ENCODE data around the gene NUP98.

The NUP98 gene

GRCh38 chr11:3797329-3798090 is at the start of gene NUP98:
Gene NUP98, minus strand, starts transcription at chr11:3797554. Its CDS starts 15,437 bp downstream, at chr11:3782117.
- DNase-seq (ENCODE audit: low read depth): peak; percentile 100

GRCh38 chr11:3845670-3846069 is 48.3 kb upstream of the NUP98 start:
- no peak for DNase-seq (ENCODE audit: low read depth)

- DNase-seq (ENCODE audit: low read depth): no peak
Measured at GRCh38 chr11:3845246-3845645, 47.9 kb upstream of the NUP98 start.

GRCh38 chr11:3843326-3843725 is 46.0 kb upstream of the NUP98 start:
- no peak for DNase-seq (ENCODE audit: low read depth)

- DNase-seq (ENCODE audit: low read depth): peak; percentile 85
Measured at GRCh38 chr11:3841426-3842350, 44.3 kb upstream of the NUP98 start.

- DNase-seq (ENCODE audit: low read depth): peak; percentile 91
Measured at GRCh38 chr11:3840870-3841425, 43.6 kb upstream of the NUP98 start, which contains the start of gene RHOG. Gene RHOG, minus strand, starts transcription at chr11:3840959. Its CDS starts 12,821 bp downstream, at chr11:3828138.

- DNase-seq (ENCODE audit: low read depth): no peak
Measured at GRCh38 chr11:3840004-3840869, 42.9 kb upstream of the NUP98 start.

GRCh38 chr11:3838504-3838903 is 41.1 kb upstream of the NUP98 start:
- no peak for DNase-seq (ENCODE audit: low read depth)

- DNase-seq (ENCODE audit: low read depth): no peak
Measured at GRCh38 chr11:3837793-3838192, 40.4 kb upstream of the NUP98 start.

GRCh38 chr11:3836903-3837302 is 39.5 kb upstream of the NUP98 start:
- no peak for DNase-seq (ENCODE audit: low read depth)

GRCh38 chr11:3835751-3836150 is 38.4 kb upstream of the NUP98 start:
- DNase-seq (ENCODE audit: low read depth): no peak

- DNase-seq (ENCODE audit: low read depth): no peak
Measured at GRCh38 chr11:3834664-3835461, 37.5 kb upstream of the NUP98 start.

GRCh38 chr11:3834349-3834663 is 37.0 kb upstream of the NUP98 start:
- no peak for DNase-seq (ENCODE audit: low read depth)

GRCh38 chr11:3833449-3833848 is 36.1 kb upstream of the NUP98 start:
- DNase-seq (ENCODE audit: low read depth): no peak

GRCh38 chr11:3832816-3833215 is 35.5 kb upstream of the NUP98 start:
- no peak for DNase-seq (ENCODE audit: low read depth)

- no peak for DNase-seq (ENCODE audit: low read depth)
Measured at GRCh38 chr11:3831378-3832239, 34.3 kb upstream of the NUP98 start.

GRCh38 chr11:3830730-3831129 is 33.4 kb upstream of the NUP98 start:
- no peak for DNase-seq (ENCODE audit: low read depth)

- DNase-seq (ENCODE audit: low read depth): no peak
Measured at GRCh38 chr11:3830088-3830487, 32.7 kb upstream of the NUP98 start.

GRCh38 chr11:3827434-3828186 is 30.3 kb upstream of the NUP98 start:
- no peak for DNase-seq (ENCODE audit: low read depth)

All from fibroblast of gingiva (primary cell).